ENCODE measurements around the gene UBE2R2.

Gene UBE2R2

DNA sequence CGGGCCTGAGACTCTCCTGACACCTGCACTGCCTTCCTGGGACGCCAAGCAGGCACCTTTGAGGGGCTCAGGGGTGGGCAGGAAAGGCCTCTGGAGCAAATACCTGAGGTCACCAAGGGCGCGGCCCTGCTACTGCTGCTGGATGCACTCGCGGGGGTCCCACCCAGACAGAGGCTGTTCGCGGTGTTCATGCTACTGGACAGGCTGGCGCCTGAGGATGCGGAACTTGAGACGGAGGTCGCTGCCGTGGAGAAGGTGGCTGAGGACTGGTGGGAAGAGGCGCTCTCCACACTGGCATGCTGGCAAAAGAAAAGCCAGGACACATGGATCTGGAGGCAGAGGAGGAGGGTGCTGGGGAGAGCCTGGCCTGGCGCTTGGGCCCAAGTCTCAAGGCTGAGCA is 110.7 kb downstream of the UBE2R2 start:
- H3K27ac ChIP-seq (ENCODE audit: extremely low read depth, low read depth, low read length), result no peak overlapping the region

GRCh38 chr9:33931326-33931725 is 114.4 kb downstream of the UBE2R2 start:
- Histone ChIP-seq H3K4me1 (ENCODE audit: control insufficient read depth, insufficient read depth, low read length) (no peaks in the 10 kb centered on the region), H3K27ac (ENCODE audit: extremely low read depth, low read depth, low read length) (no peak overlapping the region), H3K36me3 (ENCODE audit: control insufficient read depth in 2 of 2, insufficient read depth in 1 of 2, low read length in 2 of 2) (peaks cover 3 to 91% of the 10 kb centered on the region in 2 experiments; a peak in 2 of 3 replicates), H3K9me3 (ENCODE audit: control insufficient read depth, insufficient read depth, low read depth, low read length) (no peaks in the 10 kb centered on the region), H3K4me3 (ENCODE audit: low read depth, low read length) (no peak overlapping the region)
- POLR2A ChIA-PET, result no interaction called here
- CTCF ChIA-PET, result interaction anchor here (0.6 kb wide), 1 partner anchor 10 kb away, joined by 3 read pairs; no protein-coding TSS in a partner anchor
- TF ChIP-seq, protein P1, sequence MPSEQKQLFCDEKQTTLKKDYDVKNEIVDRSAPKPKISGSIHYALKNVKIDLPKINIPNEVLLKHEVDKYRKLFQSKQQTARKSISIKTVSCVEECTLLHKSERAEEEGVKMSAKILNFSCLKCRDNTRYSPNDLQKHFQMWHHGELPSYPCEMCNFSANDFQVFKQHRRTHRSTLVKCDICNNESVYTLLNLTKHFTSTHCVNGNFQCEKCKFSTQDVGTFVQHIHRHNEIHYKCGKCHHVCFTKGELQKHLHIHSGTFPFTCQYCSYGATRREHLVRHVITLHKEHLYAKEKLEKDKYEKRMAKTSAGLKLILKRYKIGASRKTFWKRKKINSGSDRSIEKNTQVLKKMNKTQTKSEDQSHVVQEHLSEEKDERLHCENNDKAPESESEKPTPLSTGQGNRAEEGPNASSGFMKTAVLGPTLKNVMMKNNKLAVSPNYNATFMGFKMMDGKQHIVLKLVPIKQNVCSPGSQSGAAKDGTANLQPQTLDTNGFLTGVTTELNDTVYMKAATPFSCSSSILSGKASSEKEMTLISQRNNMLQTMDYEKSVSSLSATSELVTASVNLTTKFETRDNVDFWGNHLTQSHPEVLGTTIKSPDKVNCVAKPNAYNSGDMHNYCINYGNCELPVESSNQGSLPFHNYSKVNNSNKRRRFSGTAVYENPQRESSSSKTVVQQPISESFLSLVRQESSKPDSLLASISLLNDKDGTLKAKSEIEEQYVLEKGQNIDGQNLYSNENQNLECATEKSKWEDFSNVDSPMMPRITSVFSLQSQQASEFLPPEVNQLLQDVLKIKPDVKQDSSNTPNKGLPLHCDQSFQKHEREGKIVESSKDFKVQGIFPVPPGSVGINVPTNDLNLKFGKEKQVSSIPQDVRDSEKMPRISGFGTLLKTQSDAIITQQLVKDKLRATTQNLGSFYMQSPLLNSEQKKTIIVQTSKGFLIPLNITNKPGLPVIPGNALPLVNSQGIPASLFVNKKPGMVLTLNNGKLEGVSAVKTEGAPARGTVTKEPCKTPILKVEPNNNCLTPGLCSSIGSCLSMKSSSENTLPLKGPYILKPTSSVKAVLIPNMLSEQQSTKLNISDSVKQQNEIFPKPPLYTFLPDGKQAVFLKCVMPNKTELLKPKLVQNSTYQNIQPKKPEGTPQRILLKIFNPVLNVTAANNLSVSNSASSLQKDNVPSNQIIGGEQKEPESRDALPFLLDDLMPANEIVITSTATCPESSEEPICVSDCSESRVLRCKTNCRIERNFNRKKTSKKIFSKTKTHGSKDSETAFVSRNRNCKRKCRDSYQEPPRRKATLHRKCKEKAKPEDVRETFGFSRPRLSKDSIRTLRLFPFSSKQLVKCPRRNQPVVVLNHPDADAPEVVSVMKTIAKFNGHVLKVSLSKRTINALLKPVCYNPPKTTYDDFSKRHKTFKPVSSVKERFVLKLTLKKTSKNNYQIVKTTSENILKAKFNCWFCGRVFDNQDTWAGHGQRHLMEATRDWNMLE (tag by site-specific recombination; conservative IDR thresholded peaks at IDR 0.05; ENCODE audit: low read depth), result no peak
- TF ChIP-seq ZNF555 (tag by site-specific recombination; conservative IDR thresholded peaks at IDR 0.05), result no peak
- TF ChIP-seq PRDM10 (tag by site-specific recombination; IDR thresholded peaks at IDR 0.05), result no peak
- TF ChIP-seq ZNF585B (tag by site-specific recombination; IDR thresholded peaks at IDR 0.05), result no peak
- no peak for TF ChIP-seq ZNF37A (tag by site-specific recombination; IDR thresholded peaks at IDR 0.05)
- no peak for TF ChIP-seq REPIN1 (tag by site-specific recombination; IDR thresholded peaks at IDR 0.05; ENCODE audit: low read depth)
- TF ChIP-seq SCRT1 (tag by site-specific recombination; IDR thresholded peaks at IDR 0.05; ENCODE audit: borderline replicate concordance), result no peak
- TF ChIP-seq WT1 (tag by site-specific recombination; IDR thresholded peaks at IDR 0.05), result no peak
- TF ChIP-seq, protein P2, sequence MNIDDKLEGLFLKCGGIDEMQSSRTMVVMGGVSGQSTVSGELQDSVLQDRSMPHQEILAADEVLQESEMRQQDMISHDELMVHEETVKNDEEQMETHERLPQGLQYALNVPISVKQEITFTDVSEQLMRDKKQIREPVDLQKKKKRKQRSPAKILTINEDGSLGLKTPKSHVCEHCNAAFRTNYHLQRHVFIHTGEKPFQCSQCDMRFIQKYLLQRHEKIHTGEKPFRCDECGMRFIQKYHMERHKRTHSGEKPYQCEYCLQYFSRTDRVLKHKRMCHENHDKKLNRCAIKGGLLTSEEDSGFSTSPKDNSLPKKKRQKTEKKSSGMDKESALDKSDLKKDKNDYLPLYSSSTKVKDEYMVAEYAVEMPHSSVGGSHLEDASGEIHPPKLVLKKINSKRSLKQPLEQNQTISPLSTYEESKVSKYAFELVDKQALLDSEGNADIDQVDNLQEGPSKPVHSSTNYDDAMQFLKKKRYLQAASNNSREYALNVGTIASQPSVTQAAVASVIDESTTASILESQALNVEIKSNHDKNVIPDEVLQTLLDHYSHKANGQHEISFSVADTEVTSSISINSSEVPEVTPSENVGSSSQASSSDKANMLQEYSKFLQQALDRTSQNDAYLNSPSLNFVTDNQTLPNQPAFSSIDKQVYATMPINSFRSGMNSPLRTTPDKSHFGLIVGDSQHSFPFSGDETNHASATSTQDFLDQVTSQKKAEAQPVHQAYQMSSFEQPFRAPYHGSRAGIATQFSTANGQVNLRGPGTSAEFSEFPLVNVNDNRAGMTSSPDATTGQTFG (tag by site-specific recombination; IDR thresholded peaks at IDR 0.05; ENCODE audit: borderline replicate concordance), result no peak
- TF ChIP-seq ZNF704 (tag by site-specific recombination; IDR thresholded peaks at IDR 0.05), result no peak
- no peak for TF ChIP-seq TSHZ1 (tag by site-specific recombination; IDR thresholded peaks at IDR 0.05; ENCODE audit: borderline replicate concordance)

More for the DNA sequence above, 110.7 kb downstream of the UBE2R2 start:
- Histone ChIP-seq H3K36me3 (ENCODE audit: control insufficient read depth in 2 of 2, insufficient read depth in 1 of 2, low read length in 2 of 2) (peaks cover 0 to 91% of the 10 kb centered on the region in 2 experiments; a peak in 2 of 3 replicates), H3K4me3 (ENCODE audit: low read depth, low read length) (no peak overlapping the region), H3K9me3 (ENCODE audit: control insufficient read depth, insufficient read depth, low read depth, low read length) (no peaks in the 10 kb centered on the region), H3K4me1 (ENCODE audit: control insufficient read depth, insufficient read depth, low read length) (no peaks in the 10 kb centered on the region)
- POLR2A ChIA-PET, result no interaction called here
- TF ChIP-seq ZFP3 (tag by site-specific recombination; IDR thresholded peaks at IDR 0.05; ENCODE audit: low read depth) (no peak), MEIS1 (CRISPR knock-in tag; IDR thresholded peaks at IDR 0.05; ENCODE audit: borderline replicate concordance) (no peak), YY1 (tag by site-specific recombination; IDR thresholded peaks at IDR 0.05) (no peak), ZNF266 (tag by site-specific recombination; IDR thresholded peaks at IDR 0.05; ENCODE audit: low read depth) (no peak), ZNF768 (tag by site-specific recombination; IDR thresholded peaks at IDR 0.05) (no peak), ZNF701 (tag by site-specific recombination; IDR thresholded peaks at IDR 0.05) (no peak), ZNF174 (tag by site-specific recombination; IDR thresholded peaks at IDR 0.05) (no peak)
- TF ChIP-seq, protein P3, sequence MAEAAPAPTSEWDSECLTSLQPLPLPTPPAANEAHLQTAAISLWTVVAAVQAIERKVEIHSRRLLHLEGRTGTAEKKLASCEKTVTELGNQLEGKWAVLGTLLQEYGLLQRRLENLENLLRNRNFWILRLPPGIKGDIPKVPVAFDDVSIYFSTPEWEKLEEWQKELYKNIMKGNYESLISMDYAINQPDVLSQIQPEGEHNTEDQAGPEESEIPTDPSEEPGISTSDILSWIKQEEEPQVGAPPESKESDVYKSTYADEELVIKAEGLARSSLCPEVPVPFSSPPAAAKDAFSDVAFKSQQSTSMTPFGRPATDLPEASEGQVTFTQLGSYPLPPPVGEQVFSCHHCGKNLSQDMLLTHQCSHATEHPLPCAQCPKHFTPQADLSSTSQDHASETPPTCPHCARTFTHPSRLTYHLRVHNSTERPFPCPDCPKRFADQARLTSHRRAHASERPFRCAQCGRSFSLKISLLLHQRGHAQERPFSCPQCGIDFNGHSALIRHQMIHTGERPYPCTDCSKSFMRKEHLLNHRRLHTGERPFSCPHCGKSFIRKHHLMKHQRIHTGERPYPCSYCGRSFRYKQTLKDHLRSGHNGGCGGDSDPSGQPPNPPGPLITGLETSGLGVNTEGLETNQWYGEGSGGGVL (tag by site-specific recombination; IDR thresholded peaks at IDR 0.05), result no peak
- CTCF ChIA-PET, result interaction anchor here (0.6 to 1.4 kb wide), 2 partner anchors 146 to 282 kb away, joined by 3 to 4 read pairs; no protein-coding TSS in a partner anchor
